Activated T-cell treated with anti-CD3 and anti-CD28 coated beads for 1 hour (primary cell): ENCODE results near the gene DENND2A.

Experiments
- DNase-seq: peaks from one replicate; pipeline ENCODE4 v3.0.0-alpha.2; 2020; ENCODE audit warnings: low read depth

The DENND2A gene

GRCh38 chr7:140619176-140619575, 21.4 kb downstream of the DENND2A start:
- no peak for DNase-seq

GRCh38 chr7:140618306-140618705, 22.3 kb downstream of the DENND2A start:
- no peak for DNase-seq

GRCh38 chr7:140617081-140617480, 23.5 kb downstream of the DENND2A start:
- DNase-seq, result no peak

- DNase-seq, result no peak
Measured at GRCh38 chr7:140616328-140616727, 24.3 kb downstream of the DENND2A start.

- no peak for DNase-seq
Measured at GRCh38 chr7:140611641-140612040, 29.0 kb downstream of the DENND2A start.

GRCh38 chr7:140610204-140611165, 30.1 kb downstream of the DENND2A start:
- DNase-seq, result no peak

- DNase-seq, result no peak
Measured at GRCh38 chr7:140609646-140610045, 31.0 kb downstream of the DENND2A start.

- no peak for DNase-seq
Measured at GRCh38 chr7:140607441-140607989, 33.1 kb downstream of the DENND2A start.

- DNase-seq, result no peak
Measured at GRCh38 chr7:140605337-140605736, 35.3 kb downstream of the DENND2A start.

- DNase-seq, result no peak
Measured at GRCh38 chr7:140604760-140605159, 35.9 kb downstream of the DENND2A start.

GRCh38 chr7:140604076-140604475, 36.5 kb downstream of the DENND2A start:
- no peak for DNase-seq

- DNase-seq, result no peak
Measured at GRCh38 chr7:140601566-140602174, 38.9 kb downstream of the DENND2A start.

- no peak for DNase-seq
Measured at GRCh38 chr7:140600341-140600740, 40.3 kb downstream of the DENND2A start.

- DNase-seq, result no peak
Measured at GRCh38 chr7:140597428-140597949, 43.1 kb downstream of the DENND2A start.

- DNase-seq, result no peak
Measured at GRCh38 chr7:140596519-140597427, 43.8 kb downstream of the DENND2A start.

- DNase-seq, result no peak
Measured at GRCh38 chr7:140595468-140596092, 45.0 kb downstream of the DENND2A start.

- no peak for DNase-seq
Measured at GRCh38 chr7:140594131-140594691, 46.4 kb downstream of the DENND2A start.

- DNase-seq, result no peak
Measured at GRCh38 chr7:140593672-140593982, 47.0 kb downstream of the DENND2A start.

GRCh38 chr7:140592964-140593671, 47.5 kb downstream of the DENND2A start:
- DNase-seq, result no peak

GRCh38 chr7:140591180-140591902, 49.3 kb downstream of the DENND2A start:
- no peak for DNase-seq
